ENCODE results near the gene CHRM2. TPM values are rescaled to one million over a fixed set of nuclear protein-coding genes. Genes with fewer than 3 reads are reported as not detected.

Gene CHRM2
- total RNA-seq, 1 donor from 2014 or later = not detected

- intact Hi-C loops (cut with micrococcal nuclease) = no loop called here
- Mint-ChIP-seq H3K36me3 (ENCODE audit: low read depth) (no peaks in the 10 kb centered on the region), H3K27ac (no peak overlapping the region), H3K9me3 (peaks cover 5% of the 10 kb centered on the region), H3K4me1 (ENCODE audit: low read depth) (no peaks in the 10 kb centered on the region), H3K4me3 (no peak overlapping the region), H3K27me3 (ENCODE audit: insufficient read depth) (no peaks in the 10 kb centered on the region)
- DNase-seq (ENCODE audit: low spot score) = no peak
Measured at GRCh38 chr7:136947347-136947746, 78.9 kb downstream of the CHRM2 start.

- no peak overlapping the region for H3K27ac Mint-ChIP-seq
- H3K36me3 Mint-ChIP-seq (ENCODE audit: low read depth) = no peaks in the 10 kb centered on the region
- no peaks in the 10 kb centered on the region for H3K4me1 Mint-ChIP-seq (ENCODE audit: low read depth)
- intact Hi-C loops (cut with micrococcal nuclease) = no loop called here
- DNase-seq (ENCODE audit: low spot score) = no peak
- H3K9me3 Mint-ChIP-seq = peaks cover 10% of the 10 kb centered on the region
- no peaks in the 10 kb centered on the region for H3K27me3 Mint-ChIP-seq (ENCODE audit: insufficient read depth)
- H3K4me3 Mint-ChIP-seq = no peak overlapping the region
Measured at GRCh38 chr7:136950331-136950730, 81.9 kb downstream of the CHRM2 start.

DNA sequence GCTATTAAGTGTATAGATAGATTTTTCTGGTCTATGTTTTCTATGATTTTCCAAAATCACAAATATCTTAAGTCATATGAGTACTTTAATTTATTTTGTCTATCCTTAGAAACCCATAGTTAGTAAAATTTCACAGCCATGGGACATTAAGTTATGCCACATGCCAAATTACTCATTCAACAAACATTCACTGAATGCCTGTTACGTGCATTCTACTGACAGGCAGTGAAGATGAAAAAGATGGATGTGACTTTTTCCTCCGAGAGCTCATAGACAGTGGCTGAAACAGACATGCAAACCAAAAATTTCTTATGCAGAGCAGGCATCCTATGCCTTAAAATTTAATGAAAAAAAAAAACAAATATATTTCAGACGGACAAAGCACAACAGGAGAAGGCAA, 84.9 kb downstream of the CHRM2 start:
- Mint-ChIP-seq H3K9me3 (peaks cover 10% of the 10 kb centered on the region), H3K36me3 (ENCODE audit: low read depth) (no peaks in the 10 kb centered on the region), H3K27ac (no peak overlapping the region), H3K4me3 (no peak overlapping the region), H3K27me3 (ENCODE audit: insufficient read depth) (no peaks in the 10 kb centered on the region), H3K4me1 (ENCODE audit: low read depth) (no peaks in the 10 kb centered on the region)
- DNase-seq (ENCODE audit: low spot score) = no peak
- intact Hi-C loops (cut with micrococcal nuclease) = no loop called here

DNA sequence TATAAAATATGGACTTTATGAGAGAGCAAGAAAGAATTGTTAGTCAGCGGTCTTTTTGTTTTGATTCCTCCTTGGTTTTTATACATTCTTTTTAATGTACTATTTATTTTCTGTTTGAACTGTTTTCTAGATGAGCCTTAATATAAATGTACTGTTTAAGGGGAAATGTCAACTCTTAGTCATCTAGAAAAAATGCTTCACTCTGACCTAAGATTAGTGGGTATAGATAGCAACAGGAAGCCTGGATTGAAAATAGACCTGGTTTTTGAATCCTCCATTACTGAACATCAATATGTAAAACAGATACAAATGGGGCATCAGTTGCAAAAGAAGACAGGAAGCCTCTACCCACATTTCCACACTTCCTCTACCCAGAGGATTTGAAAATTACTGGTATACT, 87.8 kb downstream of the CHRM2 start:
- H3K36me3 Mint-ChIP-seq (ENCODE audit: low read depth) = no peaks in the 10 kb centered on the region
- no peak overlapping the region for H3K27ac Mint-ChIP-seq
- DNase-seq (ENCODE audit: low spot score) = no peak
- H3K4me1 Mint-ChIP-seq (ENCODE audit: low read depth) = no peaks in the 10 kb centered on the region
- H3K4me3 Mint-ChIP-seq = no peak overlapping the region
- peaks cover 10% of the 10 kb centered on the region for H3K9me3 Mint-ChIP-seq
- intact Hi-C loops (cut with micrococcal nuclease) = no loop called here
- H3K27me3 Mint-ChIP-seq (ENCODE audit: insufficient read depth) = no peaks in the 10 kb centered on the region

- H3K4me1 Mint-ChIP-seq (ENCODE audit: low read depth) = no peaks in the 10 kb centered on the region
- DNase-seq (ENCODE audit: low spot score) = no peak
- H3K9me3 Mint-ChIP-seq = peaks cover 10% of the 10 kb centered on the region
- intact Hi-C loops (cut with micrococcal nuclease) = no loop called here
- H3K27me3 Mint-ChIP-seq (ENCODE audit: insufficient read depth) = no peaks in the 10 kb centered on the region
- no peak overlapping the region for H3K4me3 Mint-ChIP-seq
- no peak overlapping the region for H3K27ac Mint-ChIP-seq
- no peaks in the 10 kb centered on the region for H3K36me3 Mint-ChIP-seq (ENCODE audit: low read depth)
Measured at GRCh38 chr7:136956671-136957070, 88.2 kb downstream of the CHRM2 start.

DNA sequence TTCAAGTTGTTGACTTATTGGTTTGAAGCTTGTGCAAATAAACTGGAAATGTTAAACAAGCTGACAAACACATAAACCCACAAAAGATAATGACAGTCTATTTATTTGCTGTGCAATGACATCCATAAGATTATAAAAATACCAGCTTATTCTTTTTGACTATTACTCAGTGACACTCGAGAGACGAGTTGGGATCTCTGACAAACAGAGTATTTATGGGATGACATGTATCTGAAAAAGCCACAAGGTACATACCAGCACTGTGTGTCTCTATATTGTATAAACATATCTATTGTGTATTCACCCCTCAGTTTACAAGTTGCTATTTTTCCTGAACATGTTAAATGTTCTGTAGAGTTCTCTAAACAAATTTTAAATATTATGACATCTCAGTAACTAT, 88.9 kb downstream of the CHRM2 start:
- Mint-ChIP-seq H3K4me1 (ENCODE audit: low read depth) (no peaks in the 10 kb centered on the region), H3K4me3 (no peak overlapping the region)

GRCh38 chr7:136958016-136958415, 89.6 kb downstream of the CHRM2 start:
- H3K36me3 Mint-ChIP-seq (ENCODE audit: low read depth) = no peaks in the 10 kb centered on the region
- H3K27ac Mint-ChIP-seq = no peak overlapping the region
- H3K27me3 Mint-ChIP-seq (ENCODE audit: insufficient read depth) = no peaks in the 10 kb centered on the region
- no peak for DNase-seq (ENCODE audit: low spot score)
- intact Hi-C loops (cut with micrococcal nuclease) = no loop called here
- no peak overlapping the region for H3K4me3 Mint-ChIP-seq
- H3K9me3 Mint-ChIP-seq = no peaks in the 10 kb centered on the region
- H3K4me1 Mint-ChIP-seq (ENCODE audit: low read depth) = no peaks in the 10 kb centered on the region

More for the DNA sequence above, 88.9 kb downstream of the CHRM2 start:
- Mint-ChIP-seq H3K27me3 (ENCODE audit: insufficient read depth) (no peaks in the 10 kb centered on the region), H3K9me3 (peaks cover 4% of the 10 kb centered on the region), H3K27ac (no peak overlapping the region), H3K36me3 (ENCODE audit: low read depth) (no peaks in the 10 kb centered on the region)
- no peak for DNase-seq (ENCODE audit: low spot score)
- intact Hi-C loops (cut with micrococcal nuclease) = no loop called here

DNA sequence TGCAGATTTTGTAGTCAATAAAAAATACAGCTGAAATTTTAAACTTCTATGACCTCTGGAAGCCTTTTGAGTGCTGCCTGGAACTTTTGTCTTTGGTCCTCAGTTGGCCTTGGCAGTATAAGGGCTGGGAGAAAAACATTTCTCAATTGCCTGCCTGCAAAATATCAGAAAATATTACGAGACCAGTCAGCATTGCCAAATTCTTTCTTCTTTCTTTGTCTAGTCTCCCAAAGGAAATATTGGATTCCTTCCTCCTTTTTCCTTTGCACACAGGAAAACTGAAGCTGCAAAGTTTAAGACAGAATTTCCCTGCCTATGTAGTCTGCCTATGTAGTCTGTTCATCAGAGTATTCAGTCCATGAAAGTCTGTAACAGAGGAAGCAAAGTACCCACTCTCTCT, 95.9 kb downstream of the CHRM2 start:
- no peak overlapping the region for H3K4me3 Mint-ChIP-seq
- H3K27ac Mint-ChIP-seq = no peak overlapping the region
- no peaks in the 10 kb centered on the region for H3K9me3 Mint-ChIP-seq
- no peak for DNase-seq (ENCODE audit: low spot score)
- intact Hi-C loops (cut with micrococcal nuclease) = no loop called here
- no peaks in the 10 kb centered on the region for H3K27me3 Mint-ChIP-seq (ENCODE audit: insufficient read depth)
- no peaks in the 10 kb centered on the region for H3K4me1 Mint-ChIP-seq (ENCODE audit: low read depth)
- no peaks in the 10 kb centered on the region for H3K36me3 Mint-ChIP-seq (ENCODE audit: low read depth)

DNA sequence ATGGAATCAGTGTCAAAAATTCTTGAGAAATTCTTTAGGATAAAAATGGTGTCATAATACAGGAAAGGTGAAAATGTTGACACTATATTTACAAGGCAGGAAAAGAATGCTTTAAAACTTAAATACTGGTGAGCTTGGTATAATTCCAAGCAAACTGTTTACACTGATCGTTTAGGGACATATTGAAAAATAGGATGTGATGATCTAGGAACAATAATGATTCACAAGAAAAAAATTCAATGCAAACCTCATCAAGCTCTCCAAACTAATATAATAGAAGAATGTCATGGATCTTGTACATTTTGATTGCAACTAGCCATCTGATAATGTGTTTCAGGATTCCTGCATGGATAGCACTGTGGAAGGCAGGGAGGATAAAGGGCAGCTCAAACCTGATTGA, 98.4 kb downstream of the CHRM2 start:
- Mint-ChIP-seq H3K36me3 (ENCODE audit: low read depth) (no peaks in the 10 kb centered on the region), H3K4me1 (ENCODE audit: low read depth) (no peaks in the 10 kb centered on the region)

GRCh38 chr7:136969761-136970160, 101.3 kb downstream of the CHRM2 start:
- no peaks in the 10 kb centered on the region for H3K27me3 Mint-ChIP-seq (ENCODE audit: insufficient read depth)
- H3K27ac Mint-ChIP-seq = no peak overlapping the region
- DNase-seq (ENCODE audit: low spot score) = no peak
- H3K9me3 Mint-ChIP-seq = peaks cover 9% of the 10 kb centered on the region
- H3K36me3 Mint-ChIP-seq (ENCODE audit: low read depth) = no peaks in the 10 kb centered on the region
- no peak overlapping the region for H3K4me3 Mint-ChIP-seq
- intact Hi-C loops (cut with micrococcal nuclease) = no loop called here
- H3K4me1 Mint-ChIP-seq (ENCODE audit: low read depth) = no peaks in the 10 kb centered on the region

More for the DNA sequence above, 98.4 kb downstream of the CHRM2 start:
- Mint-ChIP-seq H3K9me3 (no peaks in the 10 kb centered on the region), H3K27ac (no peak overlapping the region), H3K4me3 (no peak overlapping the region), H3K27me3 (ENCODE audit: insufficient read depth) (no peaks in the 10 kb centered on the region)
- intact Hi-C loops (cut with micrococcal nuclease) = no loop called here
- no peak for DNase-seq (ENCODE audit: low spot score)

DNA sequence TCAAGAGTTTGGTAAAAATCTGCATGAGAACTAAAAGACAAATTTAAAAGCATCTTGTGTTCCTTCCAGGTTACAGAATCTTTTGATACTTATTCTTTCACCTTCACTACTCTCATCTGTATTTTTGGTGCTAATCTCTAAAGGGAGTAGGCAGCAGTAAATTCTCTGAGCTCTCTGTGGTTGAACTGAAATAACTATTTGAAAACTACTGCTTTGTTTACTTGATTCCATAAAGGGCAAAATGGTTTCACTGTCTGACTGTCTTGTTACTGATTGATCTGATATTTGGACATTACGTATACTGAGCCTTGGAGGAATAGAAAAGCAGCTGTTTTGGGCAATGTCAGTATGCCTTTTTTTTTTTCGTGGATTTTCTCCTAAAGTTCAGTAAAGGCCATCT, 103.3 kb downstream of the CHRM2 start:
- Mint-ChIP-seq H3K36me3 (ENCODE audit: low read depth) (no peaks in the 10 kb centered on the region), H3K27ac (no peak overlapping the region), H3K27me3 (ENCODE audit: insufficient read depth) (no peaks in the 10 kb centered on the region), H3K4me3 (no peak overlapping the region), H3K4me1 (ENCODE audit: low read depth) (no peaks in the 10 kb centered on the region), H3K9me3 (peaks cover 12% of the 10 kb centered on the region)
- intact Hi-C loops (cut with micrococcal nuclease) = no loop called here
- no peak for DNase-seq (ENCODE audit: low spot score)

DNA sequence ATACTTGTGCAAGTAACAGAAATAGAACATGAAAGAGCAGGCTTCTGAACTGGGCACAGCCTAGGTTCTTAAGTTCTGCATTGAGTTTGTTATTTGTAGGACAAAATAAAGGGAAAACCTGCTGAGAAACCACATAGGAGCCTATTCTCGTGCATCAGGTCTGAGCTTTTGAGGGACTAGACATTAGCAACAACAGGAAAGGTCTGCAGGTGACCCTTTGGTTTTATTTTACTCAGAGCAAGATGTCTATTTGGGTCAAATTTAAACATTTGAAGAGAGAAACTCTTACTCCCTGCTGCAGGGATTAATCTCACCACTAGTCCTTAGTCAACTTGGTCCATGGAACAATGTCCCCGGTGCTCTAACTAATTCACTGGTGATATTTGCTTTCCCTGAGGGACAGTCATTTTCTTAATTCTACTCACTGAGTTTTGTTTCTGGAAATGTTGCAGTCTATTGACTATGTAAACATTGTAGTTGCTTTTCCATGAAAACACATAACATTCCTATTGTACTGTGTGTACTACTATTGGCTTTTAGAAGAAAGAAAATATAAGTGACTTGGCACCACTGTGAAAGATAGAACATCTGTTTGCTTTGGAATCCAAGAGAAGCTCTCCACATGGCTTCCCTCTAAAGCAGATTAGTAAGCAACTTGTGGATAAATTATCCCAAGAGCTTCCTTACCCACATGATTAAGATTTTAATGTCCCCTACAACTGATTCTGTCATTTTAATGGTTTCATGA, 108.2 kb downstream of the CHRM2 start:
- H3K27me3 Mint-ChIP-seq (ENCODE audit: insufficient read depth) = no peaks in the 10 kb centered on the region
- no peak for DNase-seq (ENCODE audit: low spot score)
- H3K36me3 Mint-ChIP-seq (ENCODE audit: low read depth) = no peaks in the 10 kb centered on the region
- no peaks in the 10 kb centered on the region for H3K4me1 Mint-ChIP-seq (ENCODE audit: low read depth)
- intact Hi-C loops (cut with micrococcal nuclease) = no loop called here
- peaks cover 12% of the 10 kb centered on the region for H3K9me3 Mint-ChIP-seq
- no peak overlapping the region for H3K4me3 Mint-ChIP-seq
- no peak overlapping the region for H3K27ac Mint-ChIP-seq

- DNase-seq (ENCODE audit: low spot score) = no peak
- intact Hi-C loops (cut with micrococcal nuclease) = no loop called here
- H3K4me3 Mint-ChIP-seq = no peak overlapping the region
- H3K36me3 Mint-ChIP-seq (ENCODE audit: low read depth) = no peaks in the 10 kb centered on the region
- no peaks in the 10 kb centered on the region for H3K27me3 Mint-ChIP-seq (ENCODE audit: insufficient read depth)
- H3K4me1 Mint-ChIP-seq (ENCODE audit: low read depth) = no peaks in the 10 kb centered on the region
- no peak overlapping the region for H3K27ac Mint-ChIP-seq
- peaks cover 2% of the 10 kb centered on the region for H3K9me3 Mint-ChIP-seq
Measured at GRCh38 chr7:136993377-136993776, 124.9 kb downstream of the CHRM2 start.

DNA sequence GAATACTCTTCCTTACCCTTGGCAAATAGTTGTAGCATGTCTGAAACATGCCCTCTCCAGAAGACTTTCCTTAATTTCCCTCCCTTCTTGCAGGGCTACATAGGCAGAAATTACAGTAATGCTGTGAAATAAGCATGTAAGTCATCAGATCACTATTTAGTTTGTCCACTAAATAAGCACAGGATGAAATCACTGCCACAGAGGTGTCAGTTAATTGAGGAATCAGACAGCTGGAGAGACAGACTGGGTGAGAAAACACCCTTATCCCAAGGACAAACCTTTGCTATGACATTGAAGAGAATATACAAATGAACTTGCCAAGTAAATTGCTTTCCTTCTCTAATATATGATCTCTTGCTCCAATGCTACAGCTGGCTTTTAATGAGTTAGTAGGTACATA, 129.3 kb downstream of the CHRM2 start:
- no peak for DNase-seq (ENCODE audit: low spot score)
- H3K27ac Mint-ChIP-seq = no peak overlapping the region
- no peaks in the 10 kb centered on the region for H3K27me3 Mint-ChIP-seq (ENCODE audit: insufficient read depth)
- no peaks in the 10 kb centered on the region for H3K36me3 Mint-ChIP-seq (ENCODE audit: low read depth)
- no peak overlapping the region for H3K4me3 Mint-ChIP-seq
- H3K4me1 Mint-ChIP-seq (ENCODE audit: low read depth) = no peaks in the 10 kb centered on the region
- H3K9me3 Mint-ChIP-seq = peaks cover 2% of the 10 kb centered on the region
- intact Hi-C loops (cut with micrococcal nuclease) = no loop called here
